K562 (cell line): Measurements from ENCODE around the gene JUND. TPM values are rescaled to one million over a fixed set of nuclear protein-coding genes. Genes with fewer than 3 reads are reported as not detected.

ENCODE experiments used
- GTF2A2 ChIP-seq: IDR thresholded peaks from 2 replicates; pipeline ENCODE4 v1.6.1; 2016; ENCODE audit warnings: mild to moderate bottlenecking, missing genetic modification characterization, missing compliant biosample characterization
- HNRNPK ChIP-seq: fragments of 200-400 bp; formaldehyde crosslinking; IDR thresholded peaks from one replicate; pipeline ENCODE4 v1.6.1; 2018; ENCODE audit warnings: mild to moderate bottlenecking, low read depth, low read length; ENCODE audit not compliant: poor library complexity, severe bottlenecking
- KDM4B ChIP-seq, 2 experiments: fragments of 450-650 bp in 1 of 2; sonication (generic) in 1 of 2; IDR thresholded peaks; 2 replicates each; pipeline ENCODE4 v1.6.1; 2016 to 2017; ENCODE audit warnings: borderline replicate concordance in 2 of 2, antibody characterized with exemption in 1 of 2, low read depth in 1 of 2, mild to moderate bottlenecking in 1 of 2
- KLF6 ChIP-seq: fragments of 250-450 bp; sonication (Bioruptor Pico); IDR thresholded peaks from 2 replicates; pipeline ENCODE4 v1.4.0; 2020; ENCODE audit warnings: mild to moderate bottlenecking, moderate library complexity, borderline replicate concordance
- MCM5 ChIP-seq: fragments of 450-650 bp; IDR thresholded peaks from 2 replicates; pipeline ENCODE4 v1.6.1; 2016; ENCODE audit warnings: low read depth
- MED1 ChIP-seq: sonication (generic); formaldehyde crosslinking; IDR thresholded peaks from 2 replicates; pipeline ENCODE4 v1.8.1; 2023; ENCODE audit warnings: missing genetic modification reagents, borderline replicate concordance
- NR2C2 ChIP-seq, 2 experiments: fragments of 200-800 bp in 1 of 2; sonication (Bioruptor generic) in 1 of 2; sonication (generic) in 1 of 2; formaldehyde crosslinking in 1 of 2; IDR thresholded peaks; 2 replicates each; pipeline versions ENCODE4 v1.6.1 to v1.8.0; 2016 to 2022; ENCODE audit warnings: mild to moderate bottlenecking in 1 of 2, missing compliant biosample characterization in 1 of 2, missing genetic modification characterization in 1 of 2, missing genetic modification reagents in 1 of 2
- PHF20 ChIP-seq: fragments of 450-650 bp; IDR thresholded peaks from 2 replicates; pipeline ENCODE4 v1.6.1; 2018; ENCODE audit not compliant: partially characterized antibody
- RBM22 ChIP-seq: fragments of 200-400 bp; formaldehyde crosslinking; IDR thresholded peaks from 2 replicates; pipeline ENCODE4 v1.6.1; 2018; ENCODE audit warnings: low read length, low read depth; ENCODE audit not compliant: poor library complexity, severe bottlenecking
- RBM25 ChIP-seq: fragments of 200-400 bp; formaldehyde crosslinking; IDR thresholded peaks from 2 replicates; pipeline ENCODE4 v1.6.1; 2018; ENCODE audit warnings: low read length, low read depth, moderate library complexity; ENCODE audit not compliant: severe bottlenecking
- SMARCE1 ChIP-seq: fragments of 450-650 bp; IDR thresholded peaks from 2 replicates; pipeline ENCODE4 v1.7.1; 2016; ENCODE audit warnings: mild to moderate bottlenecking
- ZKSCAN1 ChIP-seq: fragments of 150-350 bp; IDR thresholded peaks from 2 replicates; pipeline ENCODE4 v1.6.1; 2016; ENCODE audit warnings: low read depth, low read length
- ZKSCAN3 ChIP-seq: fragments of 250-450 bp; sonication (Bioruptor Pico); IDR thresholded peaks from 2 replicates; pipeline ENCODE4 v1.4.0; 2020
- ZNF133 ChIP-seq: fragments of 250-450 bp; sonication (Bioruptor Pico); IDR thresholded peaks from 2 replicates; pipeline ENCODE4 v1.4.0; 2020; ENCODE audit warnings: mild to moderate bottlenecking
- ZNF274 ChIP-seq: IDR thresholded peaks from 2 replicates; pipeline ENCODE4 v1.6.1; 2011; ENCODE audit warnings: low read depth, mild to moderate bottlenecking, low read length, moderate library complexity, borderline replicate concordance
- ZNF282 ChIP-seq: sonication (generic); formaldehyde crosslinking; IDR thresholded peaks from 2 replicates; pipeline ENCODE4 v1.8.1; 2023; ENCODE audit warnings: missing genetic modification reagents
- ZNF384 ChIP-seq: IDR thresholded peaks from 2 replicates; pipeline ENCODE4 v1.6.1; 2012; ENCODE audit warnings: low read depth, low read length, improper control_type of control experiment
- ZNF696 ChIP-seq: fragments of 250-450 bp; sonication (Bioruptor Pico); conservative IDR thresholded peaks from 2 replicates; pipeline ENCODE4 v1.4.0; 2020; ENCODE audit warnings: mild to moderate bottlenecking, moderate library complexity
- ZNF707 ChIP-seq: fragments of 250-450 bp; sonication (Bioruptor Pico); conservative IDR thresholded peaks from 2 replicates; pipeline ENCODE4 v1.8.0; 2022; ENCODE audit warnings: inconsistent platforms, mild to moderate bottlenecking, moderate library complexity
- polyA plus RNA-seq, 8 experiments: library from polyadenylated mRNA; depleted of rRNA in 4 of 8; stranded (reverse) in 5 of 8; unstranded in 3 of 8; fragments of >200 nt; fragmentation: Nextera tagmentation in 2 of 8; fragmentation: Illumina TruSeq in 1 of 8; extraction: Ambion mirVana in 2 of 8; extraction: Trizol in 1 of 8; gene quantifications; 2 replicates each; pipeline versions ENCODE4 v1.2.1 to v1.2.3, GENCODE V29; 2011 to 2014; ENCODE audit warnings: inconsistent platforms in 1 of 8, missing spikeins in 1 of 8
- total RNA-seq, 7 experiments: library from RNA; depleted of rRNA in 6 of 7; stranded (reverse); fragments of >200 nt in 6 of 7; fragmentation: Illumina TruSeq in 2 of 7; extraction: Trizol in 2 of 7; gene quantifications; 2 replicates each; pipeline versions ENCODE4 v1.2.1 to v1.2.3, GENCODE V29; 2011 to 2021; ENCODE audit warnings: low replicate concordance in 1 of 7
- TF ChIP-seq, protein P1 (sequence below): fragments of 150-350 bp; conservative IDR thresholded peaks from 2 replicates; pipeline ENCODE4 v1.6.1; 2014; ENCODE audit warnings: low read length
- TF ChIP-seq, protein P2 (sequence below): conservative IDR thresholded peaks from 2 replicates; pipeline ENCODE4 v1.6.1; 2011; ENCODE audit warnings: low read depth, mild to moderate bottlenecking, low read length; ENCODE audit not compliant: control insufficient read depth
- TF ChIP-seq, protein P3 (sequence below): sonication (generic); formaldehyde crosslinking; IDR thresholded peaks from 2 replicates; pipeline ENCODE4 v1.8.1; 2023; ENCODE audit warnings: mild to moderate bottlenecking, missing genetic modification reagents

The JUND gene
- total and polyA plus RNA-seq, 9 of the 15 experiments (the other 6 are each of a cell fraction or from before 2014, with no cell fraction given), result 6.4 to 286 (median 42.3) TPM

DNA sequence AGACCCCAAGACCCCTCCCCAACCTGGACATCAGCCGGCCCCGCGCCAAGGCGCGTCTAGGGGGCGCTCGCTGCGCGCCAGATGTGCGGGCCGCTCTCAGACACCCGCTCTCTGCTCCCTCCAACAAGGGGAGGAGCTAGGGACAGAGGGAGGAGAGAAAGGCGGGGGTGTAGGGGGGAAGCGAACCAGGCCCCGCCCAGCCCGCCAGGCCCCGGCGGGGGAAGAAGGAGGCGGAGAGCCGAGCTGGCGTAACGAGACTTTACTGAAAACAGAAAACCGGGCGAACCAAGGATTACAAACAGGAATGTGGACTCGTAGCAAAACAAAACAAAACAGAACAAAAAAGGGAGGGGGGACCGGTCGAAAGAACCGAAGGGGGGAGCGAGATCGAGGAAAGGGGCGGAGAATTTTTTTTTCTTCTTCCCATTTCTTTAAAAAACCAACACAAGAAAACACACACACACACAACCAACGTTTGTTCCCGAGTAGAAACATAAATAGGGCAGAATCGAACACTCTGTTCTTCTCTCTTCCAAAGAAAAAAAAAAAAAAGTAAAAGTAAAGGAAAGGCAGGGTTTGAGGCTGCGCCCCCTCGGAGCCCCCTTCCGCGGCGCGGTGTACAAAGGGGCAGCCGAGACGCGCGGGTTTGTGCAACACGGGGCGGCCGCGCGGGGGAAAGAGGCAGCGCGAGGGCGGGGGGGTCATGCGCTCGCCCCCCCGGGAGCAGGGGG is 1.7 kb downstream of the JUND start (continued):
- TF ChIP-seq, protein P1, sequence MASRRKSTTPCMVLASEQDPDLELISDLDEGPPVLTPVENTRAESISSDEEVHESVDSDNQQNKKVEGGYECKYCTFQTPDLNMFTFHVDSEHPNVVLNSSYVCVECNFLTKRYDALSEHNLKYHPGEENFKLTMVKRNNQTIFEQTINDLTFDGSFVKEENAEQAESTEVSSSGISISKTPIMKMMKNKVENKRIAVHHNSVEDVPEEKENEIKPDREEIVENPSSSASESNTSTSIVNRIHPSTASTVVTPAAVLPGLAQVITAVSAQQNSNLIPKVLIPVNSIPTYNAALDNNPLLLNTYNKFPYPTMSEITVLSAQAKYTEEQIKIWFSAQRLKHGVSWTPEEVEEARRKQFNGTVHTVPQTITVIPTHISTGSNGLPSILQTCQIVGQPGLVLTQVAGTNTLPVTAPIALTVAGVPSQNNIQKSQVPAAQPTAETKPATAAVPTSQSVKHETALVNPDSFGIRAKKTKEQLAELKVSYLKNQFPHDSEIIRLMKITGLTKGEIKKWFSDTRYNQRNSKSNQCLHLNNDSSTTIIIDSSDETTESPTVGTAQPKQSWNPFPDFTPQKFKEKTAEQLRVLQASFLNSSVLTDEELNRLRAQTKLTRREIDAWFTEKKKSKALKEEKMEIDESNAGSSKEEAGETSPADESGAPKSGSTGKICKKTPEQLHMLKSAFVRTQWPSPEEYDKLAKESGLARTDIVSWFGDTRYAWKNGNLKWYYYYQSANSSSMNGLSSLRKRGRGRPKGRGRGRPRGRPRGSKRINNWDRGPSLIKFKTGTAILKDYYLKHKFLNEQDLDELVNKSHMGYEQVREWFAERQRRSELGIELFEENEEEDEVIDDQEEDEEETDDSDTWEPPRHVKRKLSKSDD, result 0 out of 2 replicates have a peak, but pooled peaks have one; percentile 27
- TF ChIP-seq MCM5 (no peak), GTF2A2 (tag) (no peak), ZKSCAN1 (no peak), KDM4B (IDR thresholded peaks at IDR 0.05; ENCODE audit: borderline replicate concordance in 2 of 2, low read depth in 1 of 2) (no peak), MED1 (CRISPR knock-in tag) (no peak), ZNF707 (no peak), ZKSCAN3 (CRISPR knock-in tag) (no peak), PHF20 (no peak), ZNF274 (no peak), ZNF133 (no peak), NR2C2 (CRISPR knock-in tag; IDR thresholded peaks at IDR 0.05) (no peak), NR2C2 (tag; IDR thresholded peaks at IDR 0.05) (no peak), ZNF384 (0 out of 2 replicates have a peak, but pooled peaks have one; percentile 32), RBM25 (no peak), ZNF696 (no peak), HNRNPK (no peak), ZNF282 (CRISPR knock-in tag) (no peak), SMARCE1 (peak; percentile 55; the same call in 1 of the 2 replicates), RBM22 (peak; percentile 96), KLF6 (CRISPR knock-in tag) (no peak)
- TF ChIP-seq, protein P2, sequence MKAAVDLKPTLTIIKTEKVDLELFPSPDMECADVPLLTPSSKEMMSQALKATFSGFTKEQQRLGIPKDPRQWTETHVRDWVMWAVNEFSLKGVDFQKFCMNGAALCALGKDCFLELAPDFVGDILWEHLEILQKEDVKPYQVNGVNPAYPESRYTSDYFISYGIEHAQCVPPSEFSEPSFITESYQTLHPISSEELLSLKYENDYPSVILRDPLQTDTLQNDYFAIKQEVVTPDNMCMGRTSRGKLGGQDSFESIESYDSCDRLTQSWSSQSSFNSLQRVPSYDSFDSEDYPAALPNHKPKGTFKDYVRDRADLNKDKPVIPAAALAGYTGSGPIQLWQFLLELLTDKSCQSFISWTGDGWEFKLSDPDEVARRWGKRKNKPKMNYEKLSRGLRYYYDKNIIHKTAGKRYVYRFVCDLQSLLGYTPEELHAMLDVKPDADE, result no peak; the same call in 1 of the 2 replicates
- TF ChIP-seq, protein P3, sequence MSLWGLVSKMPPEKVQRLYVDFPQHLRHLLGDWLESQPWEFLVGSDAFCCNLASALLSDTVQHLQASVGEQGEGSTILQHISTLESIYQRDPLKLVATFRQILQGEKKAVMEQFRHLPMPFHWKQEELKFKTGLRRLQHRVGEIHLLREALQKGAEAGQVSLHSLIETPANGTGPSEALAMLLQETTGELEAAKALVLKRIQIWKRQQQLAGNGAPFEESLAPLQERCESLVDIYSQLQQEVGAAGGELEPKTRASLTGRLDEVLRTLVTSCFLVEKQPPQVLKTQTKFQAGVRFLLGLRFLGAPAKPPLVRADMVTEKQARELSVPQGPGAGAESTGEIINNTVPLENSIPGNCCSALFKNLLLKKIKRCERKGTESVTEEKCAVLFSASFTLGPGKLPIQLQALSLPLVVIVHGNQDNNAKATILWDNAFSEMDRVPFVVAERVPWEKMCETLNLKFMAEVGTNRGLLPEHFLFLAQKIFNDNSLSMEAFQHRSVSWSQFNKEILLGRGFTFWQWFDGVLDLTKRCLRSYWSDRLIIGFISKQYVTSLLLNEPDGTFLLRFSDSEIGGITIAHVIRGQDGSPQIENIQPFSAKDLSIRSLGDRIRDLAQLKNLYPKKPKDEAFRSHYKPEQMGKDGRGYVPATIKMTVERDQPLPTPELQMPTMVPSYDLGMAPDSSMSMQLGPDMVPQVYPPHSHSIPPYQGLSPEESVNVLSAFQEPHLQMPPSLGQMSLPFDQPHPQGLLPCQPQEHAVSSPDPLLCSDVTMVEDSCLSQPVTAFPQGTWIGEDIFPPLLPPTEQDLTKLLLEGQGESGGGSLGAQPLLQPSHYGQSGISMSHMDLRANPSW (CRISPR knock-in tag), result no peak
